CD14-positive monocyte (primary cell): ENCODE data around the gene ZBED4. TPM values are rescaled to one million over a fixed set of nuclear protein-coding genes. Genes with fewer than 3 reads are reported as not detected.
A peak's percentile ranks its signal among the peaks of the same experiment; 100 is the strongest.

ENCODE experiments used
- DNase-seq, 3 donors: peaks; one replicate each; pipeline ENCODE4 v3.0.0-alpha.2; 2011 to 2022
- H2AFZ ChIP-seq: 2 replicates; pipeline ENCODE4 v1.6.0; 2012; ENCODE audit warnings: mild to moderate bottlenecking, low read depth, low read length, inconsistent platforms; ENCODE audit not compliant: insufficient read depth, poor library complexity, severe bottlenecking
- H3K27ac ChIP-seq, 2 donors: 1 replicate in 1 of 2; 2 replicates in 1 of 2; pipeline ENCODE4 v1.5.1; 2012 to 2013; ENCODE audit warnings: low read length in 2 of 2, control low read depth in 1 of 2, inconsistent platforms in 1 of 2, low read depth in 1 of 2, mild to moderate bottlenecking in 1 of 2
- H3K27me3 ChIP-seq, 2 donors: one replicate each; pipeline versions ENCODE4 v1.6.0 to v1.6.1; 2011 to 2013; ENCODE audit warnings: low read length in 2 of 2; ENCODE audit not compliant: control insufficient read depth in 2 of 2, insufficient read depth in 2 of 2
- H3K36me3 ChIP-seq, 2 donors: replicated peaks in 1 of 2; 1 replicate in 1 of 2; 2 replicates in 1 of 2; pipeline versions ENCODE4 v1.5.1 to v1.6.1; 2012 to 2013; ENCODE audit warnings: low read length in 2 of 2, control low read depth in 1 of 2, inconsistent platforms in 1 of 2, mild to moderate bottlenecking in 1 of 2; ENCODE audit not compliant: insufficient read depth in 2 of 2, control insufficient read depth in 1 of 2
- H3K4me1 ChIP-seq, 2 donors: 1 replicate in 1 of 2; 2 replicates in 1 of 2; pipeline versions ENCODE4 v1.5.1 to v1.6.1; 2012 to 2013; ENCODE audit warnings: low read length in 2 of 2, control low read depth in 1 of 2, inconsistent platforms in 1 of 2, mild to moderate bottlenecking in 1 of 2, moderate library complexity in 1 of 2; ENCODE audit not compliant: insufficient read depth in 2 of 2, control insufficient read depth in 1 of 2
- H3K4me2 ChIP-seq: replicated peaks from 2 replicates; pipeline ENCODE3; 2012; ENCODE audit warnings: low read length, moderate library complexity, mild to moderate bottlenecking; ENCODE audit not compliant: poor library complexity, severe bottlenecking; ENCODE audit errors: extremely low read depth
- H3K4me3 ChIP-seq, 3 experiments: fragments of 200-600 bp in 1 of 3; sonication (generic) in 1 of 3; replicated peaks in 1 of 3; 1 replicate in 2 of 3; 2 replicates in 1 of 3; pipeline ENCODE4 v1.5.1; 2011 to 2013; ENCODE audit warnings: low read length in 3 of 3, mild to moderate bottlenecking in 3 of 3, control low read depth in 2 of 3, low read depth in 2 of 3, inconsistent platforms in 1 of 3, moderate library complexity in 1 of 3
- H3K79me2 ChIP-seq: 2 replicates; pipeline ENCODE4 v1.6.0; 2012; ENCODE audit warnings: mild to moderate bottlenecking, control low read depth, inconsistent platforms, low read length, moderate library complexity; ENCODE audit not compliant: insufficient read depth
- H3K9ac ChIP-seq: 2 replicates; pipeline ENCODE4 v1.6.0; 2017; ENCODE audit warnings: low read length, mild to moderate bottlenecking; ENCODE audit not compliant: insufficient read depth, poor library complexity, severe bottlenecking
- H3K9me3 ChIP-seq, 2 donors: replicated peaks in 1 of 2; 1 replicate in 1 of 2; 2 replicates in 1 of 2; pipeline versions ENCODE4 v1.5.1 to v1.6.1; 2012 to 2013; ENCODE audit warnings: low read length in 2 of 2, control low read depth in 1 of 2; ENCODE audit not compliant: control insufficient read depth in 1 of 2, insufficient read depth in 1 of 2
- H4K20me1 ChIP-seq: 2 replicates; pipeline ENCODE4 v1.6.0; 2012; ENCODE audit warnings: mild to moderate bottlenecking, low read length, control low read depth, moderate library complexity; ENCODE audit not compliant: insufficient read depth
- H3K27ac Mint-ChIP-seq, 7 donors: one replicate each; pipeline ENCODE4 v1.8.0; 2020; ENCODE audit warnings: mild to moderate bottlenecking in 7 of 7, mixed read lengths in 7 of 7, moderate library complexity in 6 of 7, inconsistent platforms in 2 of 7
- H3K27me3 Mint-ChIP-seq, 3 donors: one replicate each; pipeline ENCODE4 v1.8.0; 2021 to 2022; ENCODE audit warnings: low read depth in 3 of 3, mild to moderate bottlenecking in 3 of 3, mixed read lengths in 3 of 3, moderate library complexity in 3 of 3, inconsistent platforms in 1 of 3
- H3K36me3 Mint-ChIP-seq, 2 donors: one replicate each; pipeline ENCODE4 v1.8.0; 2020; ENCODE audit warnings: mixed read lengths in 2 of 2, inconsistent platforms in 1 of 2, mild to moderate bottlenecking in 1 of 2
- H3K4me1 Mint-ChIP-seq: one replicate; pipeline ENCODE4 v1.8.0; 2020; ENCODE audit warnings: mild to moderate bottlenecking, mixed read lengths
- H3K4me3 Mint-ChIP-seq, 2 donors: one replicate each; pipeline ENCODE4 v1.8.0; 2020; ENCODE audit warnings: mild to moderate bottlenecking in 2 of 2, mixed read lengths in 2 of 2, moderate library complexity in 1 of 2
- H3K9me3 Mint-ChIP-seq, 7 donors: one replicate each; pipeline ENCODE4 v1.8.0; 2020 to 2022; ENCODE audit warnings: mixed read lengths in 7 of 7, mild to moderate bottlenecking in 6 of 7, moderate library complexity in 6 of 7, inconsistent platforms in 2 of 7
- WGBS: methylation state at CpG from one replicate; pipeline ENCODE4 v1.1.5; 2013; ENCODE audit warnings: missing lambda C conversion rate; ENCODE audit not compliant: insufficient coverage; 5-methylcytosine and 5-hydroxymethylcytosine counted together
- intact Hi-C, 2 donors: fragments of 100-400 bp; cut with micrococcal nuclease; formaldehyde crosslinking; loops; one replicate each; pipeline versions ENCODE4 v1.15.0 to v1.15.1; 2023
- polyA plus RNA-seq, 3 donors: library from polyadenylated mRNA; depleted of rRNA in 1 of 3; unstranded in 2 of 3; stranded (reverse) in 1 of 3; fragments of 300-500 nt in 2 of 3; fragments of >200 nt in 1 of 3; fragmentation: Illumina TruSeq in 2 of 3; gene quantifications; 1 replicate in 2 of 3; 2 replicates in 1 of 3; pipeline ENCODE4 v1.2.3, GENCODE V29; 2012 to 2021
- TF ChIP-seq, protein P1 (sequence below): fragments of 200-600 bp; IDR thresholded peaks from one replicate; pipeline ENCODE4 v1.8.0; 2022; ENCODE audit warnings: antibody characterized with exemption, mild to moderate bottlenecking

Gene ZBED4
- polyA plus RNA-seq, 3 donors: 3.8 to 8.2 (median 5.7) TPM

DNA sequence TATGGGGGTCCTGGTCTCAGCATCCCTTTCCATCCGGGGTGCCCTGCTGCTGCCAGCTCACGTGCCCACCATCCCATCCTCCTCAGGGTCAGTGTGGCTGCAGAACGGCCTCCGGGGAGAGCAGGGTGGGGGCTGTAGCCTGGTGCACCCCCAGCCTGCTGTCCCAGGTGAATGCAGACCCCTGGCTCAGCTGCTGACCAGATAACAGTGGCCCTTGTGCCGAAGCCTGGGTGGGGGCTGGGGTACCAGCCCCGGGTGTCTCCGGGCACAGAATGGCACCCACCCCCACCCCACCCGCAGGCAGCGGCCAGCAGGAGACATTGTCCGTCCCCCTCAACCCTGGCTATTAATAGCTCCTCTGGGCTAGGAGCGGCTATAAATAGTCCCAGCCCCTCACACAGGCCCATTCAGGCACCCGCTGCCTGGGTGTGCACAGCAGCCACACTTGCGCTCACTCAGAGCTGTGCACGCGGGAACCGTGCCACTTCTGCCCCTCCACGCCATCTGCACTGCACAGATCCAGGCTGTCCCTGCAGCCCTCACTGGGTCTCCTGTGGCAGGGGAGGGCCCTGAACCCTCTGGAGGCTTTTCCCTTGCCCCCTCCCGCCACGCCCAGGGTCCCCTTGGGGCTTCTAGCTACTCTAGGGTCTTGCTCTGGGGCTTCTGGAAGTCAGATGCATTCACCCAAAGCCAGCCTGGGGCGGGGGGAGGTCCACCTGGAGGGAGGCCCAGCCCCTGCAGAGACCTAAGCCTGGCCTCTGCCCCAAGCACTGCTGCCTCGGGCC lies 83.5 kb downstream of the ZBED4 start:
- peaks cover 0 to 7% (median 5%) of the 10 kb centered on the region in 7 donors for H3K9me3 Mint-ChIP-seq
- Histone ChIP-seq H3K36me3 (no peaks in the 10 kb centered on the region), H3K9ac (peak overlapping the region; percentile 71), H2AFZ (no peak overlapping the region), H3K9me3 (no peaks in the 10 kb centered on the region), H3K27me3 (no peaks in the 10 kb centered on the region), H3K27ac (peak overlapping the region; percentile 84 to 92), H3K4me2 (peak overlapping the region; percentile 76), H3K79me2 (peaks cover 6% of the 10 kb centered on the region), H4K20me1 (no peaks in the 10 kb centered on the region), H3K4me3 (peak overlapping the region in 1 of 3 experiments; percentile 68), H3K4me1 (peaks cover 33 to 36% of the 10 kb centered on the region in 2 donors)
- H3K27ac Mint-ChIP-seq: peak overlapping the region; percentile 77 to 93 (median 87)
- H3K27me3 Mint-ChIP-seq: peaks cover 0 to 8% (median 6%) of the 10 kb centered on the region in 3 donors
- H3K36me3 Mint-ChIP-seq: peaks cover 2 to 5% of the 10 kb centered on the region in 2 donors
- peak overlapping the region; percentile 63 to 72 for H3K4me3 Mint-ChIP-seq
- peaks cover 22% of the 10 kb centered on the region for H3K4me1 Mint-ChIP-seq
- intact Hi-C loops: loop anchor here in 1 of 2 donors (1.0 to 10.0 kb wide), 3 partner anchors 21 to 598 kb away; partner anchors contain the start of gene TYMP
- WGBS: 44% methylated on average over 16 of the region's 21 CpGs
- TF ChIP-seq, protein P1, sequence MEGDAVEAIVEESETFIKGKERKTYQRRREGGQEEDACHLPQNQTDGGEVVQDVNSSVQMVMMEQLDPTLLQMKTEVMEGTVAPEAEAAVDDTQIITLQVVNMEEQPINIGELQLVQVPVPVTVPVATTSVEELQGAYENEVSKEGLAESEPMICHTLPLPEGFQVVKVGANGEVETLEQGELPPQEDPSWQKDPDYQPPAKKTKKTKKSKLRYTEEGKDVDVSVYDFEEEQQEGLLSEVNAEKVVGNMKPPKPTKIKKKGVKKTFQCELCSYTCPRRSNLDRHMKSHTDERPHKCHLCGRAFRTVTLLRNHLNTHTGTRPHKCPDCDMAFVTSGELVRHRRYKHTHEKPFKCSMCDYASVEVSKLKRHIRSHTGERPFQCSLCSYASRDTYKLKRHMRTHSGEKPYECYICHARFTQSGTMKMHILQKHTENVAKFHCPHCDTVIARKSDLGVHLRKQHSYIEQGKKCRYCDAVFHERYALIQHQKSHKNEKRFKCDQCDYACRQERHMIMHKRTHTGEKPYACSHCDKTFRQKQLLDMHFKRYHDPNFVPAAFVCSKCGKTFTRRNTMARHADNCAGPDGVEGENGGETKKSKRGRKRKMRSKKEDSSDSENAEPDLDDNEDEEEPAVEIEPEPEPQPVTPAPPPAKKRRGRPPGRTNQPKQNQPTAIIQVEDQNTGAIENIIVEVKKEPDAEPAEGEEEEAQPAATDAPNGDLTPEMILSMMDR: no peak
- DNase-seq: no peak

DNA sequence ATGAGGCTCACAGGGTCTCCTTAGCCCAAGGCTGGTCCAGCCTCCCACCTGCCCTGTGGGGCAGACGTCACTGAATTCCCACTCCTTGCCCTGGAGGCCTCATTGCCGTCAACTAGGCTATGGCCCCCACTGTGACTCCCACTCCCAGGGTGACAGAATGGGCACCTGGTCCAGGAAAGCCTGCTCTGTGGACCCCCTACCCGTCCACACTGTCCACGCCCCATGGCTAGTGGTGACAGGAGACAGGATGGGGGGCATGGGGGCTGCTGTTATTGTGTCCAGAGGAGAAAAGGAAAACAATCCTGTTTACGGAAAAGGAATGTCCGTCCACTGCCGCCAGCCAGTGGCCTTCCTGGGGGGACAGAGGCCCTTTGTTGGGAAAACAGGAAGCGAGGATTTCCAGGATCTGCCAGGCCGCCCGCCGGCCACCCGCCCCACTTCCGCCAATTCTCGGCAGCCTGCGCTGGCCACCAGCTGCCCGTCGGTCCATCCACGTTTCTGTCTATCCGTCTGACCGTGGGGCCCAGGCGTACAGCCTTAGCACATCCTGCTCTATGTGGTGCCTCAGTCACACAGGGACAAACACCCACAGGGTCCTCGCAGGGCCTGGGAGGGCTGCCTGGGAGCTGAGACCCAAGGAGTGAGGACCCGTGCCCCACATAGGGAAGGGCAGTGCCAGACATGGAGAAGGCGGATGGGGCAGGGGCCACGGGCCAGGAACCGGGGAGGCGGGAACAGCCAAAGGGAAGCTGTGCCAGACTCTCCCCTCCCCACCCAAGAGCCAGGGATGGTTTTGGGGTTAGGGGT lies 84.3 kb downstream of the ZBED4 start:
- H3K4me2 ChIP-seq: no peak overlapping the region
- Mint-ChIP-seq H3K27ac (peak overlapping the region in 2 of 7 donors; percentile 68), H3K27me3 (peaks cover 0 to 8% (median 6%) of the 10 kb centered on the region in 3 donors), H3K9me3 (peaks cover 0 to 7% (median 5%) of the 10 kb centered on the region in 7 donors), H3K4me3 (no peak overlapping the region), H3K36me3 (peaks cover 2 to 5% of the 10 kb centered on the region in 2 donors), H3K4me1 (peaks cover 19% of the 10 kb centered on the region)
- H3K9me3 ChIP-seq: no peaks in the 10 kb centered on the region
- H2AFZ ChIP-seq: no peak overlapping the region
- H3K27me3 ChIP-seq: no peaks in the 10 kb centered on the region
- TF ChIP-seq, protein P1: no peak
- intact Hi-C loops: loop anchor here in 1 of 2 donors (2.0 to 10.0 kb wide), 2 partner anchors 253 to 597 kb away; partner anchors contain the start of gene TYMP
- H3K79me2 ChIP-seq: peaks cover 6% of the 10 kb centered on the region
- no peaks in the 10 kb centered on the region for H4K20me1 ChIP-seq
- no peak overlapping the region for H3K9ac ChIP-seq
- no peak overlapping the region for H3K4me3 ChIP-seq
- H3K36me3 ChIP-seq: no peaks in the 10 kb centered on the region
- WGBS: 91% methylated on average over 17 of the region's 27 CpGs
- no peak for DNase-seq
- no peak overlapping the region for H3K27ac ChIP-seq
- H3K4me1 ChIP-seq: peaks cover 32 to 33% of the 10 kb centered on the region in 2 donors
